Activated CD4-positive, alpha-beta T cell treated with anti-CD3 and anti-CD28 coated beads, Interleukin-2, amount 10 ng/mL, durations not matched to agents 24 days and 14 days (primary cell): Measurements from ENCODE around the gene BLOC1S5. TPM values are rescaled to one million over a fixed set of nuclear protein-coding genes. Genes with fewer than 3 reads are reported as not detected.

Experiments
- DNase-seq: peaks from one replicate; pipeline ENCODE4 v3.0.0; 2022
- H3K27ac Mint-ChIP-seq: one replicate; pipeline ENCODE4 v1.8.0; 2022; ENCODE audit warnings: mild to moderate bottlenecking, mixed read lengths
- H3K27me3 Mint-ChIP-seq: one replicate; pipeline ENCODE4 v1.8.0; 2022; ENCODE audit warnings: mixed read lengths
- H3K36me3 Mint-ChIP-seq: one replicate; pipeline ENCODE4 v1.8.0; 2022; ENCODE audit warnings: low read depth, mild to moderate bottlenecking, mixed read lengths
- H3K4me1 Mint-ChIP-seq: one replicate; pipeline ENCODE4 v1.8.0; 2021; ENCODE audit warnings: mixed read lengths
- H3K4me3 Mint-ChIP-seq: one replicate; pipeline ENCODE4 v1.8.0; 2022; ENCODE audit warnings: mild to moderate bottlenecking, moderate library complexity, mixed read lengths
- H3K9me3 Mint-ChIP-seq: one replicate; pipeline ENCODE4 v1.8.0; 2021; ENCODE audit warnings: mixed read lengths
- intact Hi-C: fragments of 100-400 bp; cut with micrococcal nuclease; formaldehyde crosslinking; loops from one replicate; pipeline ENCODE4 v1.15.1; 2023
- total RNA-seq: library from RNA; stranded (reverse); gene quantifications from 2 replicates; pipeline ENCODE4 v1.2.3, GENCODE V29; 2022

BLOC1S5 gene
- total RNA-seq, 1 donor from 2014 or later = 19.6 TPM

- Mint-ChIP-seq H3K4me1 (peaks cover 10% of the 10 kb centered on the region), H3K9me3 (no peaks in the 10 kb centered on the region), H3K27me3 (no peaks in the 10 kb centered on the region), H3K36me3 (peaks cover 17% of the 10 kb centered on the region), H3K4me3 (peak overlapping the region; percentile 92), H3K27ac (peak overlapping the region; percentile 94)
- peak; percentile 76 for DNase-seq
- intact Hi-C loops = loop anchor here (2.0 kb wide), 1 partner anchor 48 kb away; the partner anchor contains the start of gene BLOC1S5
Observed at GRCh38 chr6:8017276-8017701, 46.9 kb downstream of the BLOC1S5 start.

- intact Hi-C loops = no loop called here
- no peak overlapping the region for H3K27ac Mint-ChIP-seq
Observed at GRCh38 chr6:8014947-8015346, 49.2 kb downstream of the BLOC1S5 start.

GRCh38 chr6:8013763-8014162 lies 50.4 kb downstream of the BLOC1S5 start:
- Mint-ChIP-seq H3K4me3 (no peak overlapping the region), H3K9me3 (no peaks in the 10 kb centered on the region), H3K27ac (no peak overlapping the region), H3K27me3 (no peaks in the 10 kb centered on the region), H3K36me3 (peaks cover 9% of the 10 kb centered on the region), H3K4me1 (peaks cover 10% of the 10 kb centered on the region)
- intact Hi-C loops = no loop called here
- DNase-seq = no peak

More at GRCh38 chr6:8014947-8015346, 49.2 kb downstream of the BLOC1S5 start:
- peaks cover 10% of the 10 kb centered on the region for H3K4me1 Mint-ChIP-seq
- peaks cover 9% of the 10 kb centered on the region for H3K36me3 Mint-ChIP-seq
- no peaks in the 10 kb centered on the region for H3K9me3 Mint-ChIP-seq
- no peaks in the 10 kb centered on the region for H3K27me3 Mint-ChIP-seq
- no peak overlapping the region for H3K4me3 Mint-ChIP-seq
- no peak for DNase-seq

GRCh38 chr6:8006208-8006607 lies 58.0 kb downstream of the BLOC1S5 start:
- Mint-ChIP-seq H3K9me3 (no peaks in the 10 kb centered on the region), H3K36me3 (no peaks in the 10 kb centered on the region), H3K27ac (no peak overlapping the region), H3K4me1 (peaks cover 3% of the 10 kb centered on the region), H3K27me3 (no peaks in the 10 kb centered on the region), H3K4me3 (no peak overlapping the region)
- peak; percentile 63 for DNase-seq
- intact Hi-C loops = loop anchor here (1.0 to 10.0 kb wide), 2 partner anchors 283 to 391 kb away; no protein-coding TSS in a partner anchor

- H3K4me3 Mint-ChIP-seq = no peak overlapping the region
- H3K27ac Mint-ChIP-seq = no peak overlapping the region
- H3K4me1 Mint-ChIP-seq = peaks cover 3% of the 10 kb centered on the region
- H3K9me3 Mint-ChIP-seq = no peaks in the 10 kb centered on the region
- intact Hi-C loops = loop anchor here (10.0 kb wide), 1 partner anchor 390 kb away; no protein-coding TSS in a partner anchor
- no peaks in the 10 kb centered on the region for H3K36me3 Mint-ChIP-seq
- no peaks in the 10 kb centered on the region for H3K27me3 Mint-ChIP-seq
- DNase-seq = no peak
Observed at GRCh38 chr6:8005136-8005535, 59.1 kb downstream of the BLOC1S5 start.

GRCh38 chr6:8000636-8001035 lies 63.6 kb downstream of the BLOC1S5 start:
- H3K4me1 Mint-ChIP-seq = peaks cover 3% of the 10 kb centered on the region

GRCh38 chr6:8000188-8000596 lies 64.0 kb downstream of the BLOC1S5 start:
- no peaks in the 10 kb centered on the region for H3K9me3 Mint-ChIP-seq
- intact Hi-C loops = loop anchor here (10.0 kb wide), 1 partner anchor 385 kb away; no protein-coding TSS in a partner anchor
- H3K4me3 Mint-ChIP-seq = no peak overlapping the region
- no peaks in the 10 kb centered on the region for H3K27me3 Mint-ChIP-seq
- DNase-seq = no peak
- peaks cover 2% of the 10 kb centered on the region for H3K4me1 Mint-ChIP-seq
- H3K27ac Mint-ChIP-seq = no peak overlapping the region
- H3K36me3 Mint-ChIP-seq = no peaks in the 10 kb centered on the region

More at GRCh38 chr6:8000636-8001035, 63.6 kb downstream of the BLOC1S5 start:
- H3K27me3 Mint-ChIP-seq = no peaks in the 10 kb centered on the region
- no peak overlapping the region for H3K27ac Mint-ChIP-seq
- H3K9me3 Mint-ChIP-seq = no peaks in the 10 kb centered on the region
- DNase-seq = no peak
- intact Hi-C loops = loop anchor here (10.0 kb wide), 1 partner anchor 386 kb away; no protein-coding TSS in a partner anchor
- H3K4me3 Mint-ChIP-seq = no peak overlapping the region
- H3K36me3 Mint-ChIP-seq = no peaks in the 10 kb centered on the region

GRCh38 chr6:7999201-7999600 lies 65.0 kb downstream of the BLOC1S5 start:
- no peak for DNase-seq
- Mint-ChIP-seq H3K27ac (no peak overlapping the region), H3K4me1 (no peaks in the 10 kb centered on the region)

GRCh38 chr6:7998103-7998725 lies 66.0 kb downstream of the BLOC1S5 start:
- intact Hi-C loops = no loop called here
- no peaks in the 10 kb centered on the region for H3K27me3 Mint-ChIP-seq
- no peak for DNase-seq
- H3K4me3 Mint-ChIP-seq = no peak overlapping the region
- H3K4me1 Mint-ChIP-seq = no peaks in the 10 kb centered on the region
- no peaks in the 10 kb centered on the region for H3K9me3 Mint-ChIP-seq
- no peaks in the 10 kb centered on the region for H3K36me3 Mint-ChIP-seq
- H3K27ac Mint-ChIP-seq = no peak overlapping the region

More at GRCh38 chr6:7999201-7999600, 65.0 kb downstream of the BLOC1S5 start:
- intact Hi-C loops = no loop called here
- Mint-ChIP-seq H3K4me3 (no peak overlapping the region), H3K9me3 (no peaks in the 10 kb centered on the region), H3K27me3 (no peaks in the 10 kb centered on the region), H3K36me3 (no peaks in the 10 kb centered on the region)

- H3K27ac Mint-ChIP-seq = no peak overlapping the region
- no peaks in the 10 kb centered on the region for H3K27me3 Mint-ChIP-seq
- H3K9me3 Mint-ChIP-seq = no peaks in the 10 kb centered on the region
- no peak for DNase-seq
- no peaks in the 10 kb centered on the region for H3K4me1 Mint-ChIP-seq
- intact Hi-C loops = no loop called here
- H3K36me3 Mint-ChIP-seq = no peaks in the 10 kb centered on the region
- H3K4me3 Mint-ChIP-seq = no peak overlapping the region
Observed at GRCh38 chr6:7997286-7997685, 66.9 kb downstream of the BLOC1S5 start.

GRCh38 chr6:7996538-7997111 lies 67.6 kb downstream of the BLOC1S5 start:
- no peaks in the 10 kb centered on the region for H3K9me3 Mint-ChIP-seq
- H3K27me3 Mint-ChIP-seq = no peaks in the 10 kb centered on the region
- H3K4me3 Mint-ChIP-seq = no peak overlapping the region
- H3K27ac Mint-ChIP-seq = no peak overlapping the region
- intact Hi-C loops = no loop called here
- H3K36me3 Mint-ChIP-seq = no peaks in the 10 kb centered on the region
- no peaks in the 10 kb centered on the region for H3K4me1 Mint-ChIP-seq
- DNase-seq = no peak

- no peaks in the 10 kb centered on the region for H3K4me1 Mint-ChIP-seq
Observed at GRCh38 chr6:7993952-7994351, 70.2 kb downstream of the BLOC1S5 start.

GRCh38 chr6:7993399-7993798 lies 70.8 kb downstream of the BLOC1S5 start:
- H3K9me3 Mint-ChIP-seq = no peaks in the 10 kb centered on the region
- H3K4me3 Mint-ChIP-seq = no peak overlapping the region
- intact Hi-C loops = no loop called here

More at GRCh38 chr6:7993952-7994351, 70.2 kb downstream of the BLOC1S5 start:
- H3K36me3 Mint-ChIP-seq = no peaks in the 10 kb centered on the region
- no peak overlapping the region for H3K4me3 Mint-ChIP-seq
- no peaks in the 10 kb centered on the region for H3K27me3 Mint-ChIP-seq
- H3K27ac Mint-ChIP-seq = no peak overlapping the region
- no peak for DNase-seq
- H3K9me3 Mint-ChIP-seq = no peaks in the 10 kb centered on the region
- intact Hi-C loops = no loop called here

GRCh38 chr6:7992002-7992815 lies 72.0 kb downstream of the BLOC1S5 start:
- DNase-seq = no peak
- no peaks in the 10 kb centered on the region for H3K9me3 Mint-ChIP-seq
- H3K27me3 Mint-ChIP-seq = no peaks in the 10 kb centered on the region
- intact Hi-C loops = no loop called here
- no peak overlapping the region for H3K4me3 Mint-ChIP-seq
- H3K27ac Mint-ChIP-seq = no peak overlapping the region
- no peaks in the 10 kb centered on the region for H3K36me3 Mint-ChIP-seq
- H3K4me1 Mint-ChIP-seq = no peaks in the 10 kb centered on the region

More at GRCh38 chr6:7993399-7993798, 70.8 kb downstream of the BLOC1S5 start:
- Mint-ChIP-seq H3K27ac (no peak overlapping the region), H3K4me1 (no peaks in the 10 kb centered on the region), H3K27me3 (no peaks in the 10 kb centered on the region), H3K36me3 (no peaks in the 10 kb centered on the region)
- no peak for DNase-seq
